AG10803 (cell line): ENCODE results near the gene UMAD1.

Experiments used
- DNase-seq: peaks from one replicate; pipeline ENCODE4 v3.0.0; 2010; ENCODE audit warnings: low read depth
- H3K4me3 ChIP-seq: 2 replicates; pipeline ENCODE4 v1.5.1; 2011; ENCODE audit warnings: mild to moderate bottlenecking, low read length, control low read depth
- CTCF ChIP-seq: conservative IDR thresholded peaks from 2 replicates; pipeline ENCODE4 v1.5.1; 2011; ENCODE audit warnings: mild to moderate bottlenecking, low read length, control low read depth, inconsistent platforms

UMAD1 gene

GRCh38 chr7:7769710-7770627 is 129.4 kb downstream of the UMAD1 start:
- H3K4me3 ChIP-seq: no peak overlapping the region
- DNase-seq: peak; percentile 51
- no peak for TF ChIP-seq CTCF

GRCh38 chr7:7771452-7771851 is 130.9 kb downstream of the UMAD1 start:
- DNase-seq: no peak
- TF ChIP-seq CTCF: no peak
- H3K4me3 ChIP-seq: no peak overlapping the region

- no peak overlapping the region for H3K4me3 ChIP-seq
- no peak for DNase-seq
- no peak for TF ChIP-seq CTCF
These were observed 131.9 kb downstream of the UMAD1 start for GRCh38 chr7:7772397-7772821.

- no peak for TF ChIP-seq CTCF
- no peak overlapping the region for H3K4me3 ChIP-seq
- no peak for DNase-seq
These were observed 133.1 kb downstream of the UMAD1 start for GRCh38 chr7:7773334-7774309.

- H3K4me3 ChIP-seq: no peak overlapping the region
- TF ChIP-seq CTCF: no peak
- DNase-seq: no peak
These were observed 139.3 kb downstream of the UMAD1 start for GRCh38 chr7:7779888-7780287.

- H3K4me3 ChIP-seq: no peak overlapping the region
- no peak for DNase-seq
- TF ChIP-seq CTCF: no peak
These were observed 142.4 kb downstream of the UMAD1 start for GRCh38 chr7:7783001-7783400.
